GM12878 (cell line): ENCODE data around the gene MAML3.

ENCODE experiments used
- CTCF ChIP-seq, 3 experiments: IDR thresholded peaks in 2 of 3; conservative IDR thresholded peaks in 1 of 3; 2 replicates each; pipeline ENCODE4 v1.5.1; 2011; ENCODE audit warnings: low read depth in 3 of 3, low read length in 3 of 3, mild to moderate bottlenecking in 3 of 3, control low read depth in 2 of 3, moderate library complexity in 2 of 3, inconsistent platforms in 1 of 3, mixed read lengths in 1 of 3; ENCODE audit not compliant: control insufficient read depth in 2 of 3, insufficient read depth in 1 of 3; ENCODE audit errors: extremely low read depth in 1 of 3
- EZH2 ChIP-seq: IDR thresholded peaks from 2 replicates; pipeline ENCODE4 v1.6.1; 2012; ENCODE audit warnings: low read depth, mild to moderate bottlenecking, control low read depth, inconsistent platforms, low read length, borderline replicate concordance; ENCODE audit not compliant: control insufficient read depth
- ZBED1 ChIP-seq: IDR thresholded peaks from 2 replicates; pipeline ENCODE4 v1.6.1; 2016; ENCODE audit warnings: borderline replicate concordance
- TF ChIP-seq, protein P1 (sequence below): fragments of 450-650 bp; IDR thresholded peaks from 2 replicates; pipeline ENCODE4 v1.6.1; 2017; ENCODE audit warnings: borderline replicate concordance
- TF ChIP-seq, protein P2 (sequence below): IDR thresholded peaks from 2 replicates; pipeline ENCODE4 v1.6.1; 2011; ENCODE audit warnings: low read depth, mild to moderate bottlenecking, low read length, moderate library complexity, borderline replicate concordance; ENCODE audit errors: extremely low read depth
- TF ChIP-seq, protein P3 (sequence below): IDR thresholded peaks from 2 replicates; pipeline ENCODE4 v1.6.1; 2011; ENCODE audit warnings: mild to moderate bottlenecking, low read depth, low read length, moderate library complexity; ENCODE audit not compliant: insufficient replicate concordance

DNA sequence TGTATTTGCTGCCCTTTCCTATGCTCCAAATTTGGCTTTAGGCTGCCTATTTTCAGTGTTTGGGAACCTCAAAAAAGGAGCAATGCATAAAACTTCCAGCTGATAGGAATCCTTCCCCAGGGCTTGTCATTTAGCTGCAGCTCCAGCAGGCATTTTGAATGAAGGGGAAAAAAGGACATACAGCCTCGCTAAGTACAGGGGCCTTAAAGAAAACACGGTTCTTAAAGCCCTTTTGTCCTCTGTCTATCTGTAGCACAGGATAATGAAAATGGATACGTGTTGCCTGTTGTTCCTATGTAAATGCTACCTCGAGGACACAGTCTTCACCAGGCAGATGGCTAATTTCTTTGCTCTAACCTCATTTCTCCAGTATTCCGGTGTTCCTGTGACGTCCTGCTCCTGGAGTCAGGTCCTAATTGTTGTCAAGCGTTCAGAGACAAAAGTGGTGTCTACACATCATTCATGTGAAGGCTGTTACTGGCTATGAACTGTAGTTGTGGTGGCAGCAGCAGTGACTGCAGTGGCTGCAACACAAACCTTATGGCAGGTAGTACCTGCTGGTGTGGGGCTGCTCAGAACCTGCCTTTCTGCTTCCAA, 371.0 kb downstream of the MAML3 start:
- TF ChIP-seq CTCF (IDR thresholded peaks at IDR 0.05 in 2 of 3, conservative IDR thresholded peaks at IDR 0.05 in 1 of 3; ENCODE audit: control insufficient read depth in 2 of 3, extremely low read depth in 1 of 3, insufficient read depth in 1 of 3, low read depth in 3 of 3, low read length in 3 of 3) (no peak), EZH2 (no peak), ZBED1 (no peak)
- TF ChIP-seq, protein P1, sequence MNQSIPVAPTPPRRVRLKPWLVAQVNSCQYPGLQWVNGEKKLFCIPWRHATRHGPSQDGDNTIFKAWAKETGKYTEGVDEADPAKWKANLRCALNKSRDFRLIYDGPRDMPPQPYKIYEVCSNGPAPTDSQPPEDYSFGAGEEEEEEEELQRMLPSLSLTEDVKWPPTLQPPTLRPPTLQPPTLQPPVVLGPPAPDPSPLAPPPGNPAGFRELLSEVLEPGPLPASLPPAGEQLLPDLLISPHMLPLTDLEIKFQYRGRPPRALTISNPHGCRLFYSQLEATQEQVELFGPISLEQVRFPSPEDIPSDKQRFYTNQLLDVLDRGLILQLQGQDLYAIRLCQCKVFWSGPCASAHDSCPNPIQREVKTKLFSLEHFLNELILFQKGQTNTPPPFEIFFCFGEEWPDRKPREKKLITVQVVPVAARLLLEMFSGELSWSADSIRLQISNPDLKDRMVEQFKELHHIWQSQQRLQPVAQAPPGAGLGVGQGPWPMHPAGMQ, result no peak
- TF ChIP-seq, protein P2, sequence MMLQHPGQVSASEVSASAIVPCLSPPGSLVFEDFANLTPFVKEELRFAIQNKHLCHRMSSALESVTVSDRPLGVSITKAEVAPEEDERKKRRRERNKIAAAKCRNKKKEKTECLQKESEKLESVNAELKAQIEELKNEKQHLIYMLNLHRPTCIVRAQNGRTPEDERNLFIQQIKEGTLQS, result no peak
- TF ChIP-seq, protein P3, sequence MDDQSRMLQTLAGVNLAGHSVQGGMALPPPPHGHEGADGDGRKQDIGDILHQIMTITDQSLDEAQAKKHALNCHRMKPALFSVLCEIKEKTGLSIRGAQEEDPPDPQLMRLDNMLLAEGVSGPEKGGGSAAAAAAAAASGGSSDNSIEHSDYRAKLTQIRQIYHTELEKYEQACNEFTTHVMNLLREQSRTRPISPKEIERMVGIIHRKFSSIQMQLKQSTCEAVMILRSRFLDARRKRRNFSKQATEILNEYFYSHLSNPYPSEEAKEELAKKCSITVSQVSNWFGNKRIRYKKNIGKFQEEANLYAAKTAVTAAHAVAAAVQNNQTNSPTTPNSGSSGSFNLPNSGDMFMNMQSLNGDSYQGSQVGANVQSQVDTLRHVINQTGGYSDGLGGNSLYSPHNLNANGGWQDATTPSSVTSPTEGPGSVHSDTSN, result no peak
